Omental fat pad (tissue), 4 donors: ENCODE data around the gene ATXN2L. TPM values are rescaled to one million over a fixed set of nuclear protein-coding genes. Genes with fewer than 3 reads are reported as not detected.

ENCODE experiments used
- small RNA-seq: library from RNA; depleted of rRNA; stranded (forward); fragments of <200 nt; gene quantifications from one replicate; pipeline ENCODE3, GENCODE V24; 2016
- total RNA-seq, 4 donors: library from RNA; depleted of rRNA; stranded (reverse); fragments of >200 nt; gene quantifications; one replicate each; pipeline ENCODE4 v1.1.0, GENCODE V29; 2016

The ATXN2L gene
- total RNA-seq, 4 donors from 2014 or later = 34.4 to 83.3 (median 59.5) TPM

Small RNA genes within 50 kb of the gene (small RNA-seq; reads per million reads assigned to genes)
- not detected for gene RF00416

Other genes starting within 250 kb of the ATXN2L start
- gene SULT1A2, start 225.9 kb upstream of the ATXN2L start, total RNA-seq = 1 to 10 TPM in 3 of 4 donors, under 1 TPM in 1; 0.79 to 5.0 (median 2.4) TPM
- 10 to 100 TPM; 44.1 to 80.8 (median 56.7) TPM for gene SULT1A1, start 213.0 kb upstream of the ATXN2L start, total RNA-seq
- gene NPIPB8, start 184.9 kb upstream of the ATXN2L start, total RNA-seq = not detected
- 100 to 1,000 TPM; 125 to 198 (median 183) TPM for gene EIF3C, start 111.5 kb upstream of the ATXN2L start, total RNA-seq
- gene NPIPB9, start 71.2 kb upstream of the ATXN2L start, total RNA-seq = 10 to 100 TPM in 2 of 4 donors, 1 to 10 TPM in 2; 3.2 to 18.4 (median 7.3) TPM
- gene TUFM, start 23.3 kb downstream of the ATXN2L start, total RNA-seq = 100 to 1,000 TPM in 2 of 4 donors, 10 to 100 TPM in 2; 93.2 to 133 (median 103) TPM
- gene SH2B1, start 40.8 kb downstream of the ATXN2L start, total RNA-seq = 10 to 100 TPM; 16.1 to 25.4 (median 18.8) TPM
- under 1 TPM; 0.32 to 0.44 (median 0.37) TPM for gene ATP2A1, start 55.5 kb downstream of the ATXN2L start, total RNA-seq
- 10 to 100 TPM; 10.1 to 21.7 (median 17.0) TPM for gene RABEP2, start 102.2 kb downstream of the ATXN2L start, total RNA-seq
- under 1 TPM in 1 of 4 donors, not detected in 3; 0.46 TPM for gene CD19, start 109.0 kb downstream of the ATXN2L start, total RNA-seq
- 10 to 100 TPM; 22.1 to 33.4 (median 29.3) TPM for gene NFATC2IP, start 127.9 kb downstream of the ATXN2L start, total RNA-seq
- gene SPNS1, start 151.8 kb downstream of the ATXN2L start, total RNA-seq = 10 to 100 TPM; 16.3 to 21.0 (median 18.5) TPM
- 1 to 10 TPM; 1.4 to 8.5 (median 6.8) TPM for gene LAT, start 162.1 kb downstream of the ATXN2L start, total RNA-seq